C1 segment of cervical spinal cord (tissue), 14 donors: ENCODE data around the gene GMPR.
"Not testable (repeated sequence)": the region's sequence is repeated elsewhere in the genome, so short reads cannot be mapped to it uniquely, and the experiment has no call there.

ENCODE experiments used
- DNase-seq, 14 donors: peaks; one replicate each; lab custom pipeline; 2025; lab: John Stamatoyannopoulos, UW

The GMPR gene

GRCh38 chr6:16244869-16245451, 6.6 kb downstream of the GMPR start:
- DNase-seq, result peak in 5 of 14 donors; percentile 15 to 53 (median 20)

- DNase-seq, result no peak
Observed at GRCh38 chr6:16248271-16248853, 10.0 kb downstream of the GMPR start.

- DNase-seq, result peak in 2 of 14 donors; percentile 29 to 44
Observed at GRCh38 chr6:16249971-16250370, 11.6 kb downstream of the GMPR start.

DNA sequence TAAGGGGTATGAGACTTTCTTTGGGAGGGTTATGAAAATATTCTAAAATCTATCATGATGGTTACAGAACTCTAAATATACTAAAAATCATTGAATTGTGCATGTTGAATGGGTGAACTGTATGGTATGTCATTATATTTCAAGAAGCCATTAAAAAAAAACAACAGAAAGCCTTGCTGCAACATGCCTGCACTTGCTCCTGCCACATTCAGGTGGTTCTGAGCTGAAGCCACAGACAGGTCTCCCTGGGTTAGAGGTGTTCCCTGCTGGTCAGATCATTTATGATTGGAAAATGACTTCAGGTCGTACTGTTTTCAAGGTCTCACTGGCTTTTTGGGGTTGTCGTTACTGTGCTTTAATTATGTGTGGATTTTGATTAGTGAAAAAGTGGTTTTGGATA, 13.3 kb downstream of the GMPR start:
- no peak for DNase-seq

- DNase-seq, result no peak
Observed at GRCh38 chr6:16252686-16253299, 14.4 kb downstream of the GMPR start.

GRCh38 chr6:16253399-16254144, 15.2 kb downstream of the GMPR start:
- DNase-seq, result no peak

- no peak for DNase-seq
Observed at GRCh38 chr6:16254535-16254934, 16.1 kb downstream of the GMPR start.

DNA sequence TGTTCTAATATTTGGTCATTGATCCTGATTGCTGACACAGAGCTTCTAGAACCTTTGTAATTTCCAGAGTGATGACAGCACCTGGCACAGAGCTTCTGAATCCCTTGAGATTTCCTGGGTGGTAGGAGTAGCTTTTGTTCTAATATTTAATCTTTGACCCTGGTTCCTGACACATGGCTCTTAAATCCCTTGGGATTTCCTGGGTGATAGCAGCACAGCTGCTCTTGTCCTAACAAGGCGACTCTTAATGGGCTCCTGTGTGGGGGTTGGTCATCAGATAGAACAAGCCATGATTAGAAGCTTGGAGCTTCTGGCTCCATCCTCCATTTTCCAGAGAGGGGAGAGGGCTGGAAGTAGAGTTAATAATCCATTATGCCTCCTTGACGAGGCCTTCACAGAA, 18.4 kb downstream of the GMPR start:
- no peak for DNase-seq

DNA sequence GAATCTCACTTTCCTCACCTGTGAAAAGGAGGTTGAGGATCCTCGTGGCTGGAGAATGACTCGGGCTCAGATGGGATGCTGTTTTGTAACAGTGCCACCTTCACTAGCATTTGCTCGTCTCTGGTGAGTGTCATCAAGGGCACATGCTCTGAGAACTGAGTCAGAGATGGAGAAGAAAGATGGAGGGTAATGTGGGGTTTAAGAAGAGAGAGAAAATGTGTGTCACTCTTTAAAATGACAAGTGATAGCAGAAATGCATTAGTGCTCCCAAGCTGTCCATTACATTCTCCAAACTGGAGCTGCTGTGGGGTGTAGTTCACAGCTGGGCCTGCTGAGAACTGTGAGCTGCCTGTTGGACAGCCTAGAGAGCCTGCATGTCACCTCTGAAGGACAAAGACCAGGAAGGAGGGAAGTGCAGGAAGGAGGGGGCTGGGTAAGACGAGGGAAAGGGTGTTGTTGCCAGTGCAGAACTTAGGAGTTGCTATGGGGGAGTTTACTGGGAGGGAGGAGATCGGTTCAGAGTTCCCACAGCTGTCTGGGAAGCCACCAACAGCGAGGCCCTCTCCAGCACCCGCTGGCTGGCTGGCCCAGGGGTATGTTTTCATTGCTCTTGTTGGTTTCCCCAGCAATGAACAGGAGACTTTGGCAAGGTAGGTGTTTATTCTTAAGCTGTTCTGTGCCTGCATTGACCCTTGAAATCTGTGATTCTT, 19.8 kb downstream of the GMPR start:
- peak in 7 of 14 donors; percentile 3 to 73 (median 58) for DNase-seq

- DNase-seq, result peak in 1 of 14 donors; percentile 18
Observed at GRCh38 chr6:16258709-16259075, 20.3 kb downstream of the GMPR start.

DNA sequence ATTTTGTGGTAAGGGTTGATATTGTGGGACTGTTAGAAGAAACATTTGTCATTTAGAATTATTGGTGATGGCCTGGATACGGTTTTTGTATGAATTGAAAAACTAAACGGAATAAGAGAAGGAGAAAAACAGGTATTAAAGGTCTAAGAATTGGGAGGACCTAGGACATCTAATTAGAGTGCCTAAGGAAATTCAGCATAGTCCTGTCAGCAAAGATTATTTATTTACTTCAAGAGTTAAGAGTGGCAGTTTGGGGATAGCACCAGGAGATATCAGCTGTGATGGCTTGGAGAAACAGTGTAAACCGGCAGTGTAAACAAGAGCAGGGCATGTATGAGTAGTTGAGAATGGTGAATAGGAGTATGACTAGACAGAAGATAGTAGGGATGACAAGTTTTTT, 21.2 kb downstream of the GMPR start:
- DNase-seq, result not testable (repeated sequence)

DNA sequence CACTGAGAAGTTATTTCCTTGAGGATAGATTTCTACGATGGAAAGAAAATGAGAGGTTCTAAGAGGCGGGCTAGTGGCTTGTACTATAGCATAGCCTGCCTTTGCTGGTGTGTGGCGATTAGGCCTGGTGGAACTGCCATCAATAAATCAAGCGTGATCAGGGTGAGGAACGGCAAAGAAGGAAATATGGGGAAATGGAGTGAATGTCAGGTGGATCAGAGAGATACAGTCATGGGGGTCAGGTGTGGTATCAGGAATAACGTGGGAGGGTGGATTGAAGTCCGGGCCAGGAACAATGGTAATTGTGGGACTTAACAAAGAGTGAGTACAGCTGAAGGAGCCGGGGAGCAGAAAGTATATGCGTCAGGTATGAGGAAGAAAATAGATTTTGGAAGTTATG, 22.2 kb downstream of the GMPR start:
- not testable (repeated sequence) for DNase-seq

DNA sequence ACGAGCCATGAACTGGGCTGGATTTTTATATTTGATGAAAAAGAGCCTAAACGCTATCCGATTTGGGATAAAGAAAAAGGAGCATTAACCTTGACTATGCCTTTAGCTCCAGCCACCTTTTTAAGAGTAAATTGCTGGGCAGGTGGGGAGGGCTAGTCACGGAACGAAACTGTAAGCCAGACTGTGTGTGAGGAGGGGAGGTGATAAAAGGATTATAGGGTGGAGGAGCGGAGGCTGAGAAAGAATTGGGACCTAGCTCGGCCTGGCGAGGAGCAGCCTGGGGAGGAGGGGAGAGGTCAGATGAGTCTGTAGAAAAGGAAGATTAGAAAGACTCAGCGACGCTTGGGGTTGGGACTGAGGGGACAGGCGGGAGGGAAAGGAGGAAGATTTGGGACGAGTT, 24.4 kb downstream of the GMPR start:
- not testable (repeated sequence) for DNase-seq

DNA sequence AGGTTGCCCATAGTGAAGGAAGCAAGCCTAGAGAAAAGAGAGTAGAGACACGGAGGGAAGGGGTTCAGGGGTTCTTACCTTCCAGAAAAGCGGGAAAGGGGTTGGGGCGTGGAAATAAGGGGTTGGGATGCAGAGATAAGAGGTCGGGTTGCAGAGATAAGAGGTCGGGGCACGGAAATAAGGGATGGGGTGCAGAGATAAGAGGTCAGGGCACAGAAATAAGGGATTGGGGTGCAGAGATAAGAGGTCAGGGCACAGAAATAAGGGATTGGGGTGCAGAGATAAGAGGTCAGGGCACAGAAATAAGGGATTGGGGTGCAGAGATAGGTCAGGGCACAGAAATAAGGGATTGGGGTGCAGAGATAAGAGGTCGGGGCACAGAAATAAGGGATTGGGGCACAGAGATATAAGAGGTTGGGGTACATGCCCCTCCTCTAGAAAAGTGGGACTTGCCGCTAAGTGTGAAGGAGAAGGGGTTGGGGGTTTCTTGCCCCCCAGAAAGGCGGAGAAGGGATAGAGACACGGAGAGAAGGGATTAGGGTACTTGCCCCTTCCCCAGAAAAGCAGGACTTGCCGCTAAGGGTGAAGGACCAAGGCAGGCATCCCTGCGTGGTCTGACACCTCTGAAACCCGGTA, 25.2 kb downstream of the GMPR start:
- DNase-seq, result not testable (repeated sequence)

GRCh38 chr6:16264785-16265184, 26.4 kb downstream of the GMPR start:
- no peak for DNase-seq

DNA sequence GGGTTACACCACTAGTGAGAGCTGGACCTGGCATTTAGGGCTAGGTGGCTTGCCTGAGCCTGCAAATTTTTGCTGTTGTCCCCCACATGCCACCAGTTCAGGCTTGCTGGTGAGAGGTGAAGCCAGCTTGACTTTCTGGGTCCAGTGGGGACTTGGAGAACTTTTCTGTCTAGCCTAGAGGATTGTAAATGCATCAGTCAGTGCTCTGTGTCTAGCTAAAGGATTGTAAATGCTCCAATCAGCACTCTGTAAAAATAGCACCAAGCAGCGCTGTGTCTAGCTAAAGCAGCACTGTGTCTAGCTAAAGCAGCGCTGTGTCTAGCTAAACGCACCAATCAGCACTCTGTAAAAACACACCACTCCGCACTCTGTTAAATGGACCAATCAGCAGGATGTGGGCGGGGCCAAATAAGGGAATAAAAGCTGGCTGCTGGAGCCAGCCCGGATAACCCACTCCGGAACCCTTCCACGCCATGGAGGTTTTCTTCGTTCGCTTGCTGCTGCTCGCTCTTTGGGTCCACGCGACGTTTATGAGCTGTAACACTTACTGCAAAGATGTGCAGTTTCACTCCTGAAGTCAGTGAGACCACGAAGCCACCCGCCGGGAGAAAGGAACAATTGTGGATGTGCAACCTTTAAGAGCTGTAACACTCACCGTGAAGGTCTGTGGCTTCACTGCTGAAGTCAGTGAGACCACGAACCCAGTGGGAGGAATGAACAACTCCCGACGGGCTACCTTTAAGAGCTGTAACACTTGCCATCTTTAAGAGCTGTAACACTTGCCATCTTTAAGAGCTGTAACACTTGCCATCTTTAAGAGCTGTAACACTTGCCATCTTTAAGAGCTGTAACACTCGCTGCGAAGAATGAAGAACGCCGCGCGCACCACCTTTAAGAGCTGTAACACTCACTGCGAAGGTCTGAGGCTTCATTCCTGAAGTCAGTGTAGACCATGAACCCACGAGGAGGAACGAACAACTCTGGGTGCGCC, 27.3 kb downstream of the GMPR start:
- DNase-seq, result no peak

GRCh38 chr6:16267428-16268263, 29.3 kb downstream of the GMPR start:
- no peak for DNase-seq

GRCh38 chr6:16269442-16270070, 31.2 kb downstream of the GMPR start:
- not testable (repeated sequence) for DNase-seq
